CD4-positive, alpha-beta T cell treated with Interleukin-6 at 100 ng/mL for 8 hours (primary cell): ENCODE measurements around the gene OVCH2.
"Not testable (repeated sequence)": the region's sequence is repeated elsewhere in the genome, so short reads cannot be mapped to it uniquely, and the experiment has no call there.

Experiments
- DNase-seq: peaks from one replicate; pipeline ENCODE4 v3.0.0-alpha.2; 2020; ENCODE audit warnings: mixed read lengths, low spot score

The OVCH2 gene

DNA sequence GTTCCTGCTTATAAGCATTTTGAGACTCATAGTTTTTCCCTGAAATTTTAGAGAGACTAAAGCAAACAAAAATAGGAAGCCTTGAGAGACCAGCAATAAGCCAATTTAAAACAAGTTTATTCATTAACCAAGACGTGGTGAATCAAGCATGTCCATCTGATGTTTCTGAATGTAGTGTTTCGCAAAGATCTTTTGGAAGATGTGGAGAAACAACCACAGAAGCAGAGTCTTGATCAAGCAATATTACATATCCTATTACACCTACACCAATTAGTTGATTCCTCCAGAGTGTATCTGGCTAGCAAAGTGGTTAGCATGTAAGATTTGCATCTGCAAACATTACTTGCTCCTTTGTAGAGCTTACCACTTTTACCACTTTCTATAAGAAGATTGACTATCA is at the start of gene OVCH2:
OVCH2 (minus strand) TSS at position 101 of the 400 bp plus-strand sequence; CDS start at position 18, 83 bp downstream.
- no peak for DNase-seq

- no peak for DNase-seq
Observed at GRCh38 chr11:7749456-7749855, 43.2 kb upstream of the OVCH2 start.

DNA sequence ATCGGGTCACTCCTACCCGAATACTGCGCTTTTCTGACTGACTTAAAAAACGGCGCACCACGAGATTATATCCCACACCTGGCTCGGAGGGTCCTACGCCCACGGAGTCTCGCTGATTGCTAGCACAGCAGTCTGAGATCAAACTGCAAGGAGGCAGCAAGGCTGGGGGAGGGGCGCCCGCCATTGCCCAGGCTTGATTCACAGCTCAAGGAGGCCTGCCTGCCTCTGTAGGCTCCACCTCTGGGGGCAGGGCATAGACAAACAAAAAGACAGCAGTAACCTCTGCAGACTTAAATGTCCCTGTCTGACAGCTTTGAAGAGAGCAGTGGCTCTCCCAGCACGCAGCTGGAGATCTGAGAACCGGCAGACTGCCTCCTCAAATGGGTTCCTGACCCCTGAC is 28.5 kb upstream of the OVCH2 start:
- not testable (repeated sequence) for DNase-seq

DNA sequence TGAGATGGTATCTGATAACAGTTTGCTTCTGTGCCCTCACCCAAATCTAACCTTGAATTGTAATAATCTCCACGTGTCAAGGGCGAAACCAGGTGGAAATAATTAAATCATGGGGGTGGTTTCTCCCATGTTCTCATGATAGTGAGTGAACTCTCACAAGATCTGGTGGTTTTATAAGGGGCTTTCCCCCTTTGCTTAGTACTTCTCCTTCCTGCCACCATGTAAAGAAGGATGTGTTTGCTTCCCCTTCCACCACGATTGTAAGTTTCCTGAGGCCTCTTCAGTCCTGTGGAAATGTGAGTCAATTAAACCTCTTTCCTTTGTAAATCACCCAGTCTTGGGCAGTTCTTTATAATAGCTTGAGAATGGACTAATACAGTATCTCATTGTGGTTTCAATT is 8.5 kb upstream of the OVCH2 start:
- DNase-seq = no peak

DNA sequence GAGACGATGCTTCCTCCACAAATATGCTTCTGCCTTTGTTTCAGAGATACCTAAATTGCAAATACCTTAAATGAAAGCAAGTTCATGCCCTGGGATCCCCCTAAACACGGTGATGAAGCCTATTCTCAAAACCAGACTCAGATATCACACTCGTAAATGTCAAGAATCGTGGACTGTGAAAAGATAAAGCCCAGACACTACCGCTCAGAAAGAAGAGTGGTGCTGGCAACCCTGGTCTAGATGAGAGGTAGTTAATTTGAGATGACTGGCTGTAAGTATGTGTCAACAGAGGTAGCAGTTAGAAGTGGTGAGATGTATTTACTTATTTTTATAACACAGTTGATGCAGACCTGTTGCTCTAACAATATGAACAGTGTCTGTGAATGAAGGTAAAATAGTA is 2.5 kb downstream of the OVCH2 start:
- no peak for DNase-seq

DNA sequence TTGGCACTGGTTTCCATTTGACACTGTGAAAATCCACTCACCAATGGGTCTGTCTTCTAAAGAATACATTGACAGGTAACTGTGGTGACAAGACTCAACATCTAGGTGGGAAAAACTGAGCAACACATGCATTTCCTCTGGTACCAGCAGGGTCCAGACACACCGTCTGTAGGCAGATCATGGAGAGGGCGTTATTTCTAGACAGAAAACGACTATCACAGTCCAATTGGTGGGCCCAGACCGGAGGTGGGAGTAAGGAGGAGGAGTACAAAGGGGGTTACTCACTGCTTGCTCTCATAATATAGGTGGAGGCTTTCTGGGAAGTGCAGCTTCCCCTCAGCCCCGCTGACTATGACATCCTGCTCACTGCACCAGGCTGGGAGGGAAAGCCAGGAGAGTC is 9.9 kb downstream of the OVCH2 start:
- DNase-seq = no peak

GRCh38 chr11:7694235-7694634 is 12.0 kb downstream of the OVCH2 start:
- DNase-seq = no peak

GRCh38 chr11:7692426-7692825 is 13.9 kb downstream of the OVCH2 start:
- no peak for DNase-seq

DNA sequence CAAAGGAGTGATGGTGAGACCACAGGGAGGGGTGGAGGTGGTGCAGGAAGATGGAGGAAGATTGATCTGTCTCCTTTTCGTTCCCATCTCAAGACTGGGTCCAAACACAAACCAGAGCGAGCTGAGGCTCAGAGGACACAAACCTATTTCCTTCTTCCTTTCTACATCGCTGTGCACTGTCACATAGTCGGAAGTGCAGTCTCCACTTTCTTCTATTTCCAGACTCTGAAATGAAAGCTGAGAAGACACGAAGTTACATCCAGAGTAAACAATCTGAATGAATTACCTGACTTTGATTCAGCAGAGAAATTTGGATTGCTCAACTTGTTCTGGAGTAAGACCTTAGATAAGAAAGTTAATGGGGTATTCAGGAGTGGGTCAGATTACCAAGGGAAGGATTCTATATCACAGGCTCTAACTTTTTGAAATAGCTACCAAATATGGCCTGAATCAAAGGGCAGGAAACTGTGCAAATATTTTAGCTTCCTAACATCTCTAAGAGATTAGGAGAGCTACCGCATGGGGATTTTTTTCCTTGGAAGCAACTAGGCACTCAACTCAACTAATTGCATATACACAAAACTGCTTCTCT is 14.4 kb downstream of the OVCH2 start:
- no peak for DNase-seq

GRCh38 chr11:7690648-7691047 is 15.6 kb downstream of the OVCH2 start:
- DNase-seq = no peak

DNA sequence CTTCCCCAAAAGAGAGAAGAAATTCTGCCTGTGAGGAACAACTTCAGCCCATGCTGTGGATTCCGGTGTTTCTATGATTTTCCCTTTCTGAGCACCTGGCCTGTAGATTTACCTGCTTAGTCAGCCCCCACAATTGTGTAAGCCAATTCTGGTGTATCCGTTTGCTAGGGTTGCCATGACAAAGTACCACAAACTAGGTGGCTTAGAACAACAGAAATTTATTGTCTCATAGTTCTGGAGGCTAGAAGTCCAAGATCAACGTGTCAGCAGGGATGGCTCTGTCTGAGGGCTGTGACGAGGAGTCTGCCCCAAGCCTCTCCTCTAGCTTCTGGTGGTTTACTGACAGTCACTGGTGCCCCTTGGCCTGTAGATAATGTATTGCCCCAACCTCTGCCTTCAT is 17.0 kb downstream of the OVCH2 start:
- DNase-seq = no peak

GRCh38 chr11:7688238-7688826 is 17.9 kb downstream of the OVCH2 start:
- DNase-seq = peak; percentile 12

GRCh38 chr11:7687386-7687785 is 18.9 kb downstream of the OVCH2 start:
- DNase-seq = no peak

GRCh38 chr11:7686761-7687160 is 19.5 kb downstream of the OVCH2 start:
- no peak for DNase-seq

- DNase-seq = no peak
Observed at GRCh38 chr11:7683571-7683970, 22.7 kb downstream of the OVCH2 start.

DNA sequence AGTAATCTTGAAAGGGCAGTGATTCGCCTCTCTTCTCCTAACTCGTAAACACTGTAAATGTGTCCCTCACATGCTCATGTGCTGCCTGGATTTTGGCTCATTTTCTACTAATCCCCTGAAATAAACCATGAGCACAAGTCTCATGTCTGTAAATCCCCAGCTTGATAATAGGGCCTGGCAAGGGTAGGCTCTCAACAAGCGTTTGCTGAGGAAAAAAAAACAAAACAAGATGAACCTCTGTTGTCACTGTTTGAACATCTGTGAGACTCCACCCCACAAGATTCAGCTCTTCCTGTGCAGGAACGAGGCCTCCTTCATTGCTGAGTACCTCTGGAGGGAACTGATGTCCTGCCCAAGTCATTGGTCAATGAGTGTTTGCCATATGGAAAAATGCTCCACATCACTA is 28.5 kb downstream of the OVCH2 start:
- no peak for DNase-seq

DNA sequence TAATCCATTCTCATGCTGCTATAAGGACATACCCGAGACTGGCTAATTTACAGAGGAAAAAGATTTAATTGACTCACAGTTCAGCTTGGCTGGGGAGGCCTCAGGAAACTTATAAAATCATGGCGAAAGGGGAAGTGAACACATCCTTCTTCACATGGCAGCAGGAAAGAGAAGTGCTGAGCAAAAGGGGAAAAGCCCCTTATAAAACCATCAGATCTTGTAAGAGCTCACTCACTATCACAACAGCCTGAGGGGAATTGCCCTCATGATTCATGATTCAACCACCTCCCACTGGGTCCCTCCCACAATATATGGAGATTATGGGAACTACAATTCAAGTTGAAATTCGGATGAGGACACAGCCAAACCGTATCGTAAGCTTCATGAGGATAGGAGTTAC is 29.2 kb downstream of the OVCH2 start:
- no peak for DNase-seq

DNA sequence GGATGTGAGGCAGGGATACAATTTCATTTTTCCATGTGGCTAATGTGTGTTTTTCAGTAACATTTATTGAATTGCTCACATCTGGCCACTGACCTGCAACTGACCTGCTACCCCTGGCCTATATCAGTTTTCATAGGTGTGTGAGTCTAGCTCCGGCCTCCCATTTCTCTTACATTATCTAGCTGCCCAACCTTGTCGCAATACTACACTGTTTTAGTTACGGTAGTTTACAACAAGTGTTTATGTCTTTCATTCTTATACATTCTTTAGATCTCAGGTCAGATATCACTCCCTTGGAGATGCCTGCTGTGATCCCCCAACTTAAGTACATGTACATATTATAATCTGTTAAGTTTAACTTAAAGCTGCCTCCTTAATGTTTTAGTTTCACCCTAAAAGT is 30.6 kb downstream of the OVCH2 start:
- no peak for DNase-seq

GRCh38 chr11:7673724-7674434 is 32.4 kb downstream of the OVCH2 start:
- DNase-seq = no peak

DNA sequence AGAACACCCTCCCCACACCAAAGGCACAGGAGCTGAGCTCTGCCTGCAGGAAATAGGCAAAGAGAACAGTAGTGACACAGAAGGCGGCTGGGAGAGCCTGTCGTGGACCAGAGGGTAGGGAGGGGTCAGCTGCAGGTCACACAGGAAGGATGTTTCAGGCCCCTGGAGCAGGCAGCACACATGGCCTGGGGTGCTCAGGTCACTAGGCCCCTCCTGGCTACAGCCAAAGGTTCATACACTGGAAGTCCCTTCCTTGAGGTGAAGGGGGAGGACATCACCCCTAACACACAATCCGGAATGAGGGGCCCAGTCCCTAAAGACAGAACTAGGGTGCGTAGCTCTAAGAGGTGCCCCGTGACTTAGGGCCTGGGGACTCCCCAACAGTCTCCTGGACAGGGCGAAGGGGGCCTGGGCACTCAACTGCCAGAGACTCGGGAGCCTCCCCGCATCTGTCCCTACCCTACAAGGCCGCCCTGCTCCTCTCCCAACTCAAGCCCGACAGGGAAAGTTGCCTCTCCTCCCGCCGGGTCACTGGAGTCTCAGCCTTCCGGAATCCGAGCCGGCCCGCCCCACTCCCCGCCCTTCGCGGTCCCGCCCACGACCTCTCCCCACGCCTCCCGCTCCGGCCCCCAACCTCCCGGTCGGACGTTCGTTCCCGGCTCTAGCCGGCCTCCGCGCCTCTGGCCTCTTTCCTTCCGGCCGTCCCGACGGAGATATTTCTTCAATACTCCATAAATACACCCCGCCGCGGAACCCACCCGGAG is 33.1 kb downstream of the OVCH2 start, which contains the start of gene CYB5R2:
CYB5R2 (minus strand) TSS at position 541 of the 764 bp plus-strand sequence. CDS start 675 bp downstream, outside the sequence.
- DNase-seq = no peak

- no peak for DNase-seq
Observed at GRCh38 chr11:7672276-7672959, 33.9 kb downstream of the OVCH2 start.
